HG03025 (cell line): ENCODE results near the gene CD55.
A peak's percentile ranks its signal among the peaks of the same experiment; 100 is the strongest.
"Not testable (repeated sequence)": the region's sequence is repeated elsewhere in the genome, so short reads cannot be mapped to it uniquely, and the experiment has no call there.

ENCODE experiments used
- ATAC-seq: cut with Tn5 transposase; IDR thresholded peaks from one replicate; pipeline ENCODE4 v1.9.1; 2021; ENCODE audit warnings: mild to moderate bottlenecking, moderate library complexity; ENCODE audit not compliant: unreplicated experiment, low FRiP score

CD55 gene

GRCh38 chr1:207304710-207305488, 16.6 kb upstream of the CD55 start:
- ATAC-seq = no peak

GRCh38 chr1:207305489-207305873, 16.0 kb upstream of the CD55 start:
- no peak for ATAC-seq

GRCh38 chr1:207306023-207306422, 15.5 kb upstream of the CD55 start:
- no peak for ATAC-seq

- no peak for ATAC-seq
These were observed 14.9 kb upstream of the CD55 start for GRCh38 chr1:207306603-207307002.

- ATAC-seq = no peak
These were observed 12.9 kb upstream of the CD55 start for GRCh38 chr1:207308451-207309190.

- ATAC-seq = no peak
These were observed 11.7 kb upstream of the CD55 start for GRCh38 chr1:207309745-207310273.

GRCh38 chr1:207311888-207312603, 9.4 kb upstream of the CD55 start:
- ATAC-seq = no peak

GRCh38 chr1:207312604-207312920, 8.9 kb upstream of the CD55 start:
- ATAC-seq = no peak

- no peak for ATAC-seq
These were observed 8.3 kb upstream of the CD55 start for GRCh38 chr1:207313131-207313530.

GRCh38 chr1:207314816-207315215, 6.7 kb upstream of the CD55 start:
- no peak for ATAC-seq

- no peak for ATAC-seq
These were observed 6.0 kb upstream of the CD55 start for GRCh38 chr1:207315435-207315834.

GRCh38 chr1:207316141-207316540, 5.3 kb upstream of the CD55 start:
- no peak for ATAC-seq

- no peak for ATAC-seq
These were observed 4.7 kb upstream of the CD55 start for GRCh38 chr1:207316622-207317391.

GRCh38 chr1:207317561-207317960, 3.9 kb upstream of the CD55 start:
- no peak for ATAC-seq

GRCh38 chr1:207318072-207318619, 3.3 kb upstream of the CD55 start:
- no peak for ATAC-seq

GRCh38 chr1:207319199-207319598, 2.3 kb upstream of the CD55 start:
- no peak for ATAC-seq

- ATAC-seq = not testable (repeated sequence)
These were observed 1.4 kb upstream of the CD55 start for GRCh38 chr1:207320105-207320504.

- peak; percentile 29 for ATAC-seq
These were observed 540 bp downstream of the CD55 start for GRCh38 chr1:207321790-207322645.
